ENCODE measurements around the gene ZNF367.
"Not testable (repeated sequence)": the region's sequence is repeated elsewhere in the genome, so short reads cannot be mapped to it uniquely, and the experiment has no call there.

The ZNF367 gene

GRCh38 chr9:96375507-96375906 lies 42.7 kb downstream of the ZNF367 start:
- H3K36me3 Mint-ChIP-seq (ENCODE audit: low read depth); H3K27ac Mint-ChIP-seq; H3K27me3 Mint-ChIP-seq (ENCODE audit: low read depth); H3K9me3 Mint-ChIP-seq; H3K4me3 Mint-ChIP-seq; H3K4me1 Mint-ChIP-seq (ENCODE audit: low read depth): not testable (repeated sequence)

DNA sequence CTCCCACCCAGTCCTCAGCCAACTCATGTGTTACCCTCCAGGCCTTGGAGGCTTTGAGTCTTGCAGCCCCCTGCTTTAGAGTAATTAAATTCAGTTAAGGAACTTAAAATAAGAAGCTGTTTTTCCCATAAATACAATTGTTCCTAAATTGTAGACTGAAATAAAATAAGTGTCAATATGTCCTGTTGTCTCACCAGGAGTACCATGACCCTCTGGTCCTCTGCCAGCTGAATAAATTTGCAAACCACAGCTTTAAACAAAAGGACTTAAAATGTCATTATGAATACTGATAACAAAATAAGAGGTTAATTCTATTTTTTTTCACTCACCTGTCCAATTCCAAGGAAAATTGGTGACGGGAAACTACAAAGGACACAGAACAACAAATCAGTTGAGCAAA lies 50.2 kb downstream of the ZNF367 start:
- H3K27ac Mint-ChIP-seq: no peak overlapping the region
- no peak overlapping the region for H3K4me3 Mint-ChIP-seq
- no peaks in the 10 kb centered on the region for H3K9me3 Mint-ChIP-seq
- no peaks in the 10 kb centered on the region for H3K4me1 Mint-ChIP-seq (ENCODE audit: low read depth)
- H3K36me3 Mint-ChIP-seq (ENCODE audit: low read depth): peaks cover 7% of the 10 kb centered on the region
- no peaks in the 10 kb centered on the region for H3K27me3 Mint-ChIP-seq (ENCODE audit: low read depth)

GRCh38 chr9:96363175-96363967 lies 54.8 kb downstream of the ZNF367 start:
- Mint-ChIP-seq H3K36me3 (ENCODE audit: low read depth) (peaks cover 14% of the 10 kb centered on the region), H3K4me1 (ENCODE audit: low read depth) (no peaks in the 10 kb centered on the region), H3K4me3 (no peak overlapping the region), H3K27me3 (ENCODE audit: low read depth) (no peaks in the 10 kb centered on the region), H3K9me3 (no peaks in the 10 kb centered on the region), H3K27ac (no peak overlapping the region)

DNA sequence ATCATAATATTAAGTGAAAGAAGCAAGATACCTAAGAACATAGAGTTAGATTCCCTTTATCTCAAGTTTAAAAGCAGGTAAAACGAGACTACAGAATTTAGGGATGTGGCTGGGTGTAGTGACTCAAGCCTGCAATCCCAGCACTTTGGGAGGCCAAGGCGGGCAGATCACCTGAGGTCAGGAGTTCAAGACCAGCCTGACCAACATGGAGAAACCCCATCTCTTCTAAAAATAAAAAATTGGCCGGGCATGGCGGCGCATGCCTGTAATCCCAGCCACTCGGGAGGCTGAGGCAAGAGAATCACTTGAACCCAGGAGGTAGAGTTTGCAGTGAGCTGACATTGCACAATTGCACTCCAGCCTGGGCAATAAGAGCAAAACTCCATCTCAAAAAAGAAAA lies 56.1 kb downstream of the ZNF367 start:
- H3K9me3 Mint-ChIP-seq; H3K4me3 Mint-ChIP-seq; H3K27me3 Mint-ChIP-seq (ENCODE audit: low read depth); H3K27ac Mint-ChIP-seq; H3K4me1 Mint-ChIP-seq (ENCODE audit: low read depth): not testable (repeated sequence)
- peaks cover 17% of the 10 kb centered on the region for H3K36me3 Mint-ChIP-seq (ENCODE audit: low read depth)

DNA sequence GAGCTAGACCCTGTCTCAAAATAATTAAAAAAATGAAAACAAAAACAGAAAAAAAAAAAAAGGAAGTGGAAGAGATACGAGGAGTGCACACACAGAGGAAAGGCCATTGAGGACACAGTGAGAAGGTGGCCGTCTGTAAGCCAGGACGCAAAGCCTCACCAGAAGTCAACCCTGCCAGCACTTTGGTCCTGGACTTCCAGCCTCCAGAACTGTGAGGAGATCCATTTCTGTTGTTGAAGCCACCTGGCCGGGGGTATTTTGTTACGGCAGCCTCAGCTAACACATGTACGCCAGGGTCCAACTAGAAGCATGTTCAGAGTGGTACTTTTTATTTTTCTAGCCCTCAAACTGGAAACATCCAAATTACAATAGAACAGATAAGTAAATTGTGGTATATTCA lies 56.5 kb downstream of the ZNF367 start:
- peaks cover 17% of the 10 kb centered on the region for H3K36me3 Mint-ChIP-seq (ENCODE audit: low read depth)
- H3K27ac Mint-ChIP-seq: no peak overlapping the region

GRCh38 chr9:96360976-96361375 lies 57.2 kb downstream of the ZNF367 start:
- Mint-ChIP-seq H3K4me1 (ENCODE audit: low read depth) (no peaks in the 10 kb centered on the region), H3K36me3 (ENCODE audit: low read depth) (peaks cover 17% of the 10 kb centered on the region), H3K9me3 (no peaks in the 10 kb centered on the region), H3K27me3 (ENCODE audit: low read depth) (no peaks in the 10 kb centered on the region), H3K4me3 (no peak overlapping the region), H3K27ac (no peak overlapping the region)

More for the DNA sequence above, 56.5 kb downstream of the ZNF367 start:
- Mint-ChIP-seq H3K27me3 (ENCODE audit: low read depth) (no peaks in the 10 kb centered on the region), H3K4me3 (no peak overlapping the region), H3K9me3 (no peaks in the 10 kb centered on the region), H3K4me1 (ENCODE audit: low read depth) (no peaks in the 10 kb centered on the region)

GRCh38 chr9:96360523-96360922 lies 57.6 kb downstream of the ZNF367 start:
- H3K4me3 Mint-ChIP-seq; H3K27me3 Mint-ChIP-seq (ENCODE audit: low read depth); H3K27ac Mint-ChIP-seq; H3K9me3 Mint-ChIP-seq; H3K4me1 Mint-ChIP-seq (ENCODE audit: low read depth): not testable (repeated sequence)
- H3K36me3 Mint-ChIP-seq (ENCODE audit: low read depth): peaks cover 17% of the 10 kb centered on the region

DNA sequence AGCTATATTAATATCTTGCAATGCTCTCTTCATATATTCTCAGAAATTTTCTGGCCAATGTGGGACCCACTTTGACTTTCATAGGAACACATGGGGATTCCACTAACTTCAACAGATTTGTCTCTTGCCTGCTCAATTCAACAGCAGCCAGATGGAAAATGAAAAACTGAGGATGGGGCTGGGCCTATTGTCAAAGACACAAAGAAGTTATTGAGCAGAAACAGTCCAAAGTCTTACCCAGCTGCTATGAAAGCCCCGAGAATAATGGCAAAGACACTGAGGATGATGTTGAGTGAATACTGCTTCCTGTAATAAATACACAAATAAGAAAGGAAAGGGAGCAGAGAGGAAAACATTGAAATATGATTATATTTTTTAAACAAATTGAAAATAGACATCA lies 67.3 kb downstream of the ZNF367 start:
- Mint-ChIP-seq H3K27me3 (ENCODE audit: low read depth) (no peaks in the 10 kb centered on the region), H3K9me3 (no peaks in the 10 kb centered on the region), H3K36me3 (ENCODE audit: low read depth) (peaks cover 1% of the 10 kb centered on the region), H3K4me3 (no peak overlapping the region), H3K4me1 (ENCODE audit: low read depth) (no peaks in the 10 kb centered on the region), H3K27ac (no peak overlapping the region)

DNA sequence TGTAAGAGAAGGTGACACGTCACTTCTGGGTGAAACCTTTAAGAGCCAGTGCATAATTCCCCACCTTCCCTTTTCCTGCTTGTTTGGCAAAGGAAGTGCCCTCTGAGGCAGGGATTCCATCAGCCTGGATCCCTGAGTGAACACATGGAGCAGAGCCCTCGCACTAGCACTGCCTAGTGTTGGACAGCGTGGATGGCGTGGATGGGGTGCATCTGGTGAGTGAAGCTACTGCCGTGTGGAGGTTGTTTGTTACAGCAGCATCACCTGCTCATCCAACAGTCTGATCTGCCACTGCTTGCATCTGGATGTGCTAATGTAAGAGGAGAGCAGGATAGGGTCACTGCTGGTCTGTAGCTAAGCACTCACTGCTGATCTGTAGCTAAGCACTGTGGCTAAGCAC lies 69.9 kb downstream of the ZNF367 start:
- Mint-ChIP-seq H3K4me1 (ENCODE audit: low read depth) (no peaks in the 10 kb centered on the region), H3K27ac (no peak overlapping the region), H3K4me3 (no peak overlapping the region)

DNA sequence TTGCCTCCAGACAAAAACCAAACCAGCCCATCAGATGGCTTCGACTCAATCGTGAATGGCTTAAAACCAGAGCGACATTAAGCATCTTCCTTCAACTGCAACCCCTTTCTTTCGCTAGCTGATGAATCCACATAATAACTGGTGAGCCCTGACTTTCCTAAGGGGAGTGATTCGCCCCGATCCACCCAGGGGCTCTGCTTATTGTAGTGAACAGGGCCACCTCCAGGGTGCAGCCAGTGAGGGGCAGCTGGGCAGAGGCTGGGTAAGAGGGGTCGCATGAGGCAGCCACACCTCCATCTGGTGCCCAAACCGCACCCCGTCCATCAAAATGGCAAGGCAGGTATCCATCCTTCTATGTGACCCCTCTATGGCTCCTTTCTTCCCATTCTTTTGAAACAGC lies 72.6 kb downstream of the ZNF367 start:
- Mint-ChIP-seq H3K27ac (no peak overlapping the region), H3K36me3 (ENCODE audit: low read depth) (no peaks in the 10 kb centered on the region), H3K4me3 (no peak overlapping the region), H3K9me3 (no peaks in the 10 kb centered on the region), H3K27me3 (ENCODE audit: low read depth) (no peaks in the 10 kb centered on the region), H3K4me1 (ENCODE audit: low read depth) (no peaks in the 10 kb centered on the region)

More for the DNA sequence above, 69.9 kb downstream of the ZNF367 start:
- Mint-ChIP-seq H3K27me3 (ENCODE audit: low read depth) (no peaks in the 10 kb centered on the region), H3K36me3 (ENCODE audit: low read depth) (peaks cover 1% of the 10 kb centered on the region), H3K9me3 (no peaks in the 10 kb centered on the region)

DNA sequence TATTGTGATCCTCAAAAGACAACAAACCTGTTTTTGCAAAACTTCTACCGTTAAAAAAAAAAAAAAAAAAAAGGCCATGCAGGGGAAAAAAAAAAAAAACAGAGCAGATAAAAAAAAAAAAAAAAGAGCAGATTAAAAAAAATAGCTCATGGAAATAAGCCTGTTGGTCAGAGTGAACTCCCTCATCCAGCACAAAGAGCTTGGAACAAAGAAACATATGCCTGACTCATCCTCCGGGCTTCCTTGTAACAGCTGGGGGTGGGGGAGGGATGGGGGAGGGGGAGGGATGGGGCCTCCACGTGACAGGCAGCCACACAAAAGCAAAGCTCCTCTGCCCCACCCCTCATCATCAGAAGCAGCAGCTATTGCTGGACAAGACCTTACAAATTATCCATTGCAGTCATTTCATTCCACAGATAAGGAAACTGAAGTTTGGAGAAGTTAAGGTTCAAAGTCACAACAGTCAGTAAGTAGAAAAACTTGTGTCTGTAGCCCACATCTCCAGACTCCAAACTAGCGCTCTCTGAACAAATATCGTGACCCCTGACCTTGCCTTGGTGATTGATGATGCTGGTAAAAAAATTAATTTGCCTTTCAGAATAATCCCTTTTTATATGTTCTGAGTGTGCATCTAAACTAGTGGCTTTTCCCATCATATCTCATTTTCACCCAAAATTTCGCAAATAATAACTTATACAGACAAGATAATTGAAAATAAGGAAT lies 73.6 kb downstream of the ZNF367 start:
- Mint-ChIP-seq H3K27ac (no peak overlapping the region), H3K4me3 (no peak overlapping the region), H3K9me3 (no peaks in the 10 kb centered on the region), H3K4me1 (ENCODE audit: low read depth) (no peaks in the 10 kb centered on the region), H3K36me3 (ENCODE audit: low read depth) (no peaks in the 10 kb centered on the region), H3K27me3 (ENCODE audit: low read depth) (no peaks in the 10 kb centered on the region)

- Mint-ChIP-seq H3K4me3 (no peak overlapping the region), H3K27ac (no peak overlapping the region), H3K27me3 (ENCODE audit: low read depth) (no peaks in the 10 kb centered on the region), H3K9me3 (no peaks in the 10 kb centered on the region), H3K4me1 (ENCODE audit: low read depth) (no peaks in the 10 kb centered on the region), H3K36me3 (ENCODE audit: low read depth) (no peaks in the 10 kb centered on the region)
Observed at GRCh38 chr9:96343515-96344360, 74.4 kb downstream of the ZNF367 start.

- Mint-ChIP-seq H3K4me1 (ENCODE audit: low read depth) (no peaks in the 10 kb centered on the region), H3K27me3 (ENCODE audit: low read depth) (no peaks in the 10 kb centered on the region), H3K4me3 (no peak overlapping the region), H3K27ac (no peak overlapping the region), H3K36me3 (ENCODE audit: low read depth) (no peaks in the 10 kb centered on the region), H3K9me3 (no peaks in the 10 kb centered on the region)
Observed at GRCh38 chr9:96342571-96343245, 75.5 kb downstream of the ZNF367 start.

DNA sequence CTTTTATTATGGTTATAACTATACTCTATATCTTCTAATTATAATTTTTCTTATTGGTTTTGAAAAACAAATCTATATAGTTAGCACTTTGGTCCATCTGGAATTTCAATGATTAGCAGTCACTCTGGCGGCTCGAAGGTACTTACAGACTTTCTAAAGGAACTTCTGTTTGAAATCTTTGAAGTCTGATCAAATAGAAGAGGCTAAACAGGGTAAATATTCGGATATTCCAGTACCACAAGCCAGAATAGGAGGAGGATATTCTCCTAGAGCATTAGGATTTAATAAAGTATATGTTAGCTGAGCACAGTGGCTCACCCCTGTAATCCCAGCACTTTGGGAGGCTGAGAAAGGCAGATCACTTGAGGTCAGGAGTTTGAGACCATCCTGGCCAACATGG lies 77.5 kb downstream of the ZNF367 start:
- no peaks in the 10 kb centered on the region for H3K9me3 Mint-ChIP-seq
- H3K36me3 Mint-ChIP-seq (ENCODE audit: low read depth): no peaks in the 10 kb centered on the region
- H3K4me3 Mint-ChIP-seq: no peak overlapping the region
- no peak overlapping the region for H3K27ac Mint-ChIP-seq
- H3K27me3 Mint-ChIP-seq (ENCODE audit: low read depth): no peaks in the 10 kb centered on the region
- H3K4me1 Mint-ChIP-seq (ENCODE audit: low read depth): no peaks in the 10 kb centered on the region

Measured in T-helper 1 cell treated with Interleukin-12 subunit alpha and Interleukin-12 subunit beta and Interleukin-4 antibody, amounts not matched to agents 30 μg/mL and 1 μg/mL, for 36 hours (primary cell).